ENCODE measurements around the gene MAP3K3.

The MAP3K3 gene

DNA sequence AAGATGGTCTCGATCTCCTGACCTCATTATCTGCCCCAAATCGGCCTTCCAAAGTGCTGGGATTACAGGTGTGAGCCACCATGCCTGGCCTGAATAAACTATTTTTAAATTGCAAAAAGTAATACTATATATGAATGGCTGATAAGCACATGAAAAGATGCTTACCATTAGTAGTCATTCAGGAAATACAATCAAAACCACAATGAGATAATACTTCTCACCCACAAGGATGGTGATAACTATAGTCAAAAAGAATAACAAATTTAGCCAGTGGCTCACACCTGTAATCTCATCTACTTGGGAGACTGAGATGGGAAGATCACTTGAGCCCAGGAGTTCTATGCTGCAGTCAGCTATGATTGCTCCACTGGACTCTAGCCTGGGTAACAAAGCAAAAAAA is 23.9 kb upstream of the MAP3K3 start:
- peaks cover 21% of the 10 kb centered on the region for H3K4me1 ChIP-seq (ENCODE audit: insufficient read depth, low read length)
- H3K4me3 ChIP-seq (ENCODE audit: low read depth in 1 of 2, low read length in 2 of 2), result no peak overlapping the region
- no peaks in the 10 kb centered on the region for H3K27me3 ChIP-seq (ENCODE audit: control insufficient read depth in 1 of 2, insufficient read depth in 2 of 2, low read length in 2 of 2)
- no peak overlapping the region for H3K9ac ChIP-seq (ENCODE audit: low read length)
- H3K9me3 ChIP-seq (ENCODE audit: low read length), result no peaks in the 10 kb centered on the region
- H3K36me3 ChIP-seq (ENCODE audit: insufficient read depth, low read length), result no peaks in the 10 kb centered on the region
- no peak overlapping the region for H3K27ac ChIP-seq (ENCODE audit: low read depth, low read length)

DNA sequence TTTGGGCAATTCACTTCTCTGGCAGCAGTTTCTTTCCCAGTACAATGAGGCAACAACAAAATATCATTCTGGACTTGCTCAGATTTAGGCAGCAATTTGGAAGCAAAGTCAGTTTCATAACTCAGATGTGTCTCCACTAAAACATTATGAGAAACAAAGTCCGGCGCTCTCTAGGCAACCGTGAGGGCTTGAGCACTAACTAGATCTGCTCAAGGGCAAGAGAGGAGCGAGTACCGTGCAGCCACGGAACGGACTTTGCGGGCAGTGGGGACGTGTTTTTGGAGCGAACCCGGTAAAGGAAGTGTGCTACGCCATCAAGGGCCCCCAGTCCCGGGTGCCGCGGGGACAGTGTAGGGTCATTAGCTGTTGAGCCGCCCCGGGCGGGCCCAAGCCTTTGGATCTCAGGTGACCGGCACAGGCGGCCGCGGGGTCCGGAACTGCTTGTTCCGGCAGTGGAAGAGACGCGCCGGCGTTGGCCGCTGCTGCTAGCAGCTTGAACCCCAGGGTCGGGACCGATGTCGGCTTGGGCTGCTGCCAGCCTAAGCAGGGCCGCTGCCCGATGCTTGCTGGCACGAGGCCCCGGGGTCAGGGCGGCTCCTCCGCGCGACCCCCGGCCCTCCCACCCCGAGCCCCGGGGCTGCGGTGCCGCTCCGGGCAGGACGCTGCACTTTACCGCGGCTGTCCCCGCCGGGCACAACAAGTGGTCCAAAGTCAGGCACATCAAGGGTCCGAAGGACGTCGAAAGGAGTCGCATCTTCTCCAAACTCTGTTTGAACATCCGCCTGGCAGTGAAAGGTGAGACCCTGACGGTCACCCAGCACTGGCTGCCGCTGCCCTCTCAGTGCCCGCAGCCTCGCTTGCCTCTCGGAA is 21.4 kb upstream of the MAP3K3 start, which contains the start of gene TACO1:
Gene TACO1, plus strand, starts transcription at position 327 of the 870 bp plus-strand sequence. Its CDS starts 189 bp downstream, at position 516.
- peak within 1 kb of the TSS; percentile 61 to 84 for H3K4me3 ChIP-seq (ENCODE audit: low read depth in 1 of 2, low read length in 2 of 2)
- peak within 1 kb of the TSS; percentile 39 for H3K27ac ChIP-seq (ENCODE audit: low read depth, low read length)
- H3K27me3 ChIP-seq (ENCODE audit: control insufficient read depth in 1 of 2, insufficient read depth in 2 of 2, low read length in 2 of 2), result no peaks in the 10 kb centered on the region
- peak within 1 kb of the TSS; percentile 75 for H3K9ac ChIP-seq (ENCODE audit: low read length)
- peaks cover 21% of the 10 kb centered on the region for H3K4me1 ChIP-seq (ENCODE audit: insufficient read depth, low read length)
- no peaks in the 10 kb centered on the region for H3K9me3 ChIP-seq (ENCODE audit: low read length)
- H3K36me3 ChIP-seq (ENCODE audit: insufficient read depth, low read length), result peaks cover 17% of the 10 kb centered on the region

DNA sequence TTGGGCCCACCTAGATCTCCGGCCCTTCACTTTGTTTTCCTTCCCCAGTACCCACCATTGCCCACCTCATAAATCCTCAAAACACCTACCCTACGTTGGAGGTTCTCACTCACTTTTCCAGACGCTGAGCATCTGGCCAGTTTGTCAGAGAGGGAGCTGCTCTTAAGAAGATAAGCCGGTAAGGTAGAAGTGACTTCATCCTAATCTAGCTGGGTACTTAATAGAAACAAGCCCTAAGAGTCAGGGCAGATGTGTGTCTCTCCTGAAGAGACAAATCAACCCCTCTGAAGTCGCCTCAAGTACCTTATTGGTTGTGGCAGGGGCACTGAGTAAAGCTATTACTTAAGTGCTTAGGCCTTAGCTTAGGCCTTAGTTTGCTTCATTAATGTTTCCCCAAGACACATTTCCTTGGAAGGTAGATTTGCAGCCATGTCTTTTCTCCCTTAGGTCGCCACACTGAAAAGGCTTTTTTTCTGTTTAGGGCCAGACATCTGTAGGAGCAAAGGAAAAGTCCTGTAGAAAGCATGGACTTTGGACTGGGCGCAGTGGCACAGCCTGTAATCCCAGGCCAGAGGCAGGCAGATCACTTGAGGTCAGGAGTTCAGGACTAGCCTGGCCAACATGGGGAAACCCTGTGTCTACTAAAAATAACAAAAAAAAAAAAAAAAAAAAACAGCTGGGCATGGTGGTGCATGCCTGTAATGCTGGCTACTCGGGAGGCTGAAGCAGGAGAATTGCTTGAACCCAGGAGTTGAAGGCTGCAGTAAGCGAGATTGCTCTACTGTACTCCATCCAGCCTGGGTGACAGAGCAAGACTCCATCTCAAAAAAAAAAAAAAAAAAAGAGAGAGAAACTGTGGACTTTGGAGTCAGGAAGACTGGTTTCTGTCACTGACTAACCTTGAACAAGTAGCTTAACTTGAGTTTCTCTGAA is 20.5 kb upstream of the MAP3K3 start:
- H3K4me3 ChIP-seq (ENCODE audit: low read depth in 1 of 2, low read length in 2 of 2), result peak overlapping the region; percentile 61 to 84
- no peaks in the 10 kb centered on the region for H3K27me3 ChIP-seq (ENCODE audit: control insufficient read depth in 1 of 2, insufficient read depth in 2 of 2, low read length in 2 of 2)
- peak overlapping the region; percentile 75 for H3K9ac ChIP-seq (ENCODE audit: low read length)
- peak overlapping the region; percentile 39 for H3K27ac ChIP-seq (ENCODE audit: low read depth, low read length)
- peaks cover 23% of the 10 kb centered on the region for H3K36me3 ChIP-seq (ENCODE audit: insufficient read depth, low read length)
- H3K9me3 ChIP-seq (ENCODE audit: low read length), result no peaks in the 10 kb centered on the region
- H3K4me1 ChIP-seq (ENCODE audit: insufficient read depth, low read length), result peaks cover 21% of the 10 kb centered on the region

DNA sequence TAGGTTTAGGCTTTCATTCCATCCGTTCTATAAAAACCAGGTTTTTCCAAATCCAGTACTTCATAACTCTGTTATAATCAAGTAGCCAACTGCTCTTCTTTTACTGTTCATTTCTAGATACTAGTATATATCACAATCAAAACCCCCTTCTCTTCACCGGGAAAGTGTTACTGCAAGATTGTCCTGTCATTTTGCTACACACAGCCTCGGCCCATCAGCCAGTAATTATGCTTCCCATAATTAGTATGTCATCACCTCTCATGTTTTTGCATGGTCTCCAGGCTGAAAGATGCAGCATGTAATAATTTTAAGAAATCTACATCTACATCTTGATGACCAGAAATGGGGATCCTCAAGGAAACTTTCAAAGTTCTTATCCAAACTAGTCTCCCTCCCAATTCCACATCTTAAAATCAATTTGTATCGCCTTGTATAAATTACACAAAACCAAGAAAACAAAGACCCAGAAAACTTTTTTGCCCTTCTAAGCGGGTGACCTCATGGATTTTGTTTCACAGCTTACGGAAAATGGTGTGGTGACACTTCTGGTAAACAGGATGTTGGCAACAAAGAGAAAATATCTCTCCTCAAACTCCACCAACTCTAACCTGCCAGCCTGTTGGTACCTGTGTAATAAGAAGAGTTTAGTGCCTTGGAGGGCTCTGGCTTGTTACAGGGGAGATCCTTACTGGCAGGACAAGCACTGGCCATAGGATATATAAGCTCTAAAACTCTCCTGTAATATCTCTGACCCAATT is 12.2 kb upstream of the MAP3K3 start:
- Histone ChIP-seq H3K9me3 (ENCODE audit: low read length) (no peaks in the 10 kb centered on the region), H3K36me3 (ENCODE audit: insufficient read depth, low read length) (peaks cover 36% of the 10 kb centered on the region), H3K4me1 (ENCODE audit: insufficient read depth, low read length) (no peaks in the 10 kb centered on the region), H3K9ac (ENCODE audit: low read length) (no peak overlapping the region), H3K27ac (ENCODE audit: low read depth, low read length) (no peak overlapping the region), H3K4me3 (ENCODE audit: low read depth in 1 of 2, low read length in 2 of 2) (no peak overlapping the region), H3K27me3 (ENCODE audit: control insufficient read depth in 1 of 2, insufficient read depth in 2 of 2, low read length in 2 of 2) (no peaks in the 10 kb centered on the region)

DNA sequence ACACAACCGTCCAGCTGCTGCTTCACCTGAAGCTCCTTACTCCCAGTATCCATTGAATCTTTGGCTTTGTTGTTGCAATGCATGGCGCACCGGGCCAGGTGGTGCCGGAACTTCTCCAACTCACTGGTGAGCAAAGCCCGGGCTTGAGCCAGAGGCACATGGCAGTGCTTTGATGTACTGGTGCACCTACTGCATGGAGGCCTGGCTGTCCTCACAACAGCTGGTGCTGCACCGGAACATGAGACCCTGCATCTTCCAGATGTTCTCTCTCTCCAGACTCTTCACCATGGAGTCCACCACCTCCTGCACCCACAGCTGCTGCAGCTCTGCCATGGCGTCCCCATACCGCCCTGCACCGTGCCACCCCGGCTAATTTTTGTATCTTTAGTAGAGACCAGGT is 11.4 kb upstream of the MAP3K3 start:
- Histone ChIP-seq H3K27me3 (ENCODE audit: control insufficient read depth in 1 of 2, insufficient read depth in 2 of 2, low read length in 2 of 2) (no peaks in the 10 kb centered on the region), H3K9ac (ENCODE audit: low read length) (no peak overlapping the region), H3K36me3 (ENCODE audit: insufficient read depth, low read length) (peaks cover 28% of the 10 kb centered on the region), H3K4me3 (ENCODE audit: low read depth in 1 of 2, low read length in 2 of 2) (no peak overlapping the region), H3K27ac (ENCODE audit: low read depth, low read length) (no peak overlapping the region), H3K9me3 (ENCODE audit: low read length) (no peaks in the 10 kb centered on the region), H3K4me1 (ENCODE audit: insufficient read depth, low read length) (no peaks in the 10 kb centered on the region)

DNA sequence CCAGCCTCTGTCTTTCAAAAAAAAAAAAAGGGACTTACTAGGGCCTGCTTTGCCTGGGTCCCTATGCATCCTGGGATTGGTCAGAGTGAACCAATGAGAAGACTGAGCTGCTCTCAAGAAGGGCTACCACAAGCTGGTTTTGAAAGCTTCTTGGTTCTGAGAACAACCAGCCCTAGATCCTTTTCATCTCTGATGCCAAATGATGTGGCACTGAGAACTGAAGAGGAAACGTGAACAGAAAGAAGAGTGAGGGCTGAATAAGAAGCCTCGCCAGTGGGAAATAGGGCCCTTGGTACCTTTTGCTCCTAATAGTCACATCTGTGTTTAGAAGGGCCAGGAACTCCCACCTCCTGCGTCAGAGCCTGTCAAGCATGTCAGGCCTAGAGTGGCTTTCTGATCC is 10.9 kb upstream of the MAP3K3 start:
- Histone ChIP-seq H3K27me3 (ENCODE audit: control insufficient read depth in 1 of 2, insufficient read depth in 2 of 2, low read length in 2 of 2) (no peaks in the 10 kb centered on the region), H3K9ac (ENCODE audit: low read length) (no peak overlapping the region), H3K27ac (ENCODE audit: low read depth, low read length) (no peak overlapping the region), H3K4me1 (ENCODE audit: insufficient read depth, low read length) (no peaks in the 10 kb centered on the region), H3K9me3 (ENCODE audit: low read length) (no peaks in the 10 kb centered on the region), H3K4me3 (ENCODE audit: low read depth in 1 of 2, low read length in 2 of 2) (no peak overlapping the region), H3K36me3 (ENCODE audit: insufficient read depth, low read length) (peaks cover 23% of the 10 kb centered on the region)

DNA sequence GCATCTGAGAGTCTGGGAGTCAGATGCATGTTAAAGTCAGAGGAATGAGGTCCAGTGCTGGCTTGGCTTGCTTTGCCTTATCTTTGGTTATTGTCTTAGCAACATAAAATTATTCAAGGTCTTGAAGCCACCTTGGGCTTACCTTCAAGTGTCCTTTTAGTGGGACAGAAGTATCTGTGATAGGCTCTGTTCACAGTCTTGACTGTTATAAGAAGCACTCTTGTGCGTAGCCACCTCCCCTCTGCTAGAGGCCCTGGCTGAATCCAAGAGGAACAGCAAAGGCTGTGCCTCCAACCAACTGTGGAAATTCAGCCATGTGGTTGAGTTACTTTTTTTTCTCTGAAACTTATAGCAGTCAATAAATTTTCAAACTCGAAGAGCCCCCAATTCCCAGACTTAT is 8.6 kb upstream of the MAP3K3 start:
- Histone ChIP-seq H3K9ac (ENCODE audit: low read length) (no peak overlapping the region), H3K9me3 (ENCODE audit: low read length) (no peaks in the 10 kb centered on the region), H3K27me3 (ENCODE audit: control insufficient read depth in 1 of 2, insufficient read depth in 2 of 2, low read length in 2 of 2) (no peaks in the 10 kb centered on the region), H3K4me3 (ENCODE audit: low read depth in 1 of 2, low read length in 2 of 2) (no peak overlapping the region), H3K36me3 (ENCODE audit: insufficient read depth, low read length) (peaks cover 3% of the 10 kb centered on the region), H3K27ac (ENCODE audit: low read depth, low read length) (no peak overlapping the region), H3K4me1 (ENCODE audit: insufficient read depth, low read length) (no peaks in the 10 kb centered on the region)

DNA sequence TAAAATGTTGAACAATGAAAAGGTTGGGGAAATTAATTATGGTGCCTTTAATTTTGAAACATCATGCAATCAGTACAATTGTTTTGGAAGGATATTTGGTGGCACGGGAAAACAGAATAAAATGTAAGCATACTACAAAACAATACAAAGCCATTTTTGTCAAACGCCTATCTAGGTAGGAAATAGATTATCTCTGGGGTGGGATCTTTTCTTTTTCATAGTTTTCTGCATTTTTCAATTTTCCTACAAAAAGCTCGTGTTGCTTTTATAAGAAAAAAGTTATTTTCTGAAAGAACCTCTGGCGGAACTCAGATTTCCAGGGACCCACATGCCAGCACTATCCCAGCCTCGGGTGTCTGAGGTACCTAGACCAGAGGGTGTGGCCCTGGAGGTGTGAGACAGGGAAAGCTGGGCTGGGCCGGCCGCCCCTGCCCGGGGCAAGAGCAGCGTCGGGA is 961 bp upstream of the MAP3K3 start:
- Histone ChIP-seq H3K9ac (ENCODE audit: low read length) (no peak overlapping the region), H3K4me3 (ENCODE audit: low read depth in 1 of 2, low read length in 2 of 2) (peak overlapping the region; percentile 51 to 59), H3K4me1 (ENCODE audit: insufficient read depth, low read length) (peaks cover 30% of the 10 kb centered on the region), H3K9me3 (ENCODE audit: low read length) (no peaks in the 10 kb centered on the region), H3K27ac (ENCODE audit: low read depth, low read length) (peak overlapping the region; percentile 57), H3K27me3 (ENCODE audit: control insufficient read depth in 1 of 2, insufficient read depth in 2 of 2, low read length in 2 of 2) (no peaks in the 10 kb centered on the region), H3K36me3 (ENCODE audit: insufficient read depth, low read length) (no peaks in the 10 kb centered on the region)

DNA sequence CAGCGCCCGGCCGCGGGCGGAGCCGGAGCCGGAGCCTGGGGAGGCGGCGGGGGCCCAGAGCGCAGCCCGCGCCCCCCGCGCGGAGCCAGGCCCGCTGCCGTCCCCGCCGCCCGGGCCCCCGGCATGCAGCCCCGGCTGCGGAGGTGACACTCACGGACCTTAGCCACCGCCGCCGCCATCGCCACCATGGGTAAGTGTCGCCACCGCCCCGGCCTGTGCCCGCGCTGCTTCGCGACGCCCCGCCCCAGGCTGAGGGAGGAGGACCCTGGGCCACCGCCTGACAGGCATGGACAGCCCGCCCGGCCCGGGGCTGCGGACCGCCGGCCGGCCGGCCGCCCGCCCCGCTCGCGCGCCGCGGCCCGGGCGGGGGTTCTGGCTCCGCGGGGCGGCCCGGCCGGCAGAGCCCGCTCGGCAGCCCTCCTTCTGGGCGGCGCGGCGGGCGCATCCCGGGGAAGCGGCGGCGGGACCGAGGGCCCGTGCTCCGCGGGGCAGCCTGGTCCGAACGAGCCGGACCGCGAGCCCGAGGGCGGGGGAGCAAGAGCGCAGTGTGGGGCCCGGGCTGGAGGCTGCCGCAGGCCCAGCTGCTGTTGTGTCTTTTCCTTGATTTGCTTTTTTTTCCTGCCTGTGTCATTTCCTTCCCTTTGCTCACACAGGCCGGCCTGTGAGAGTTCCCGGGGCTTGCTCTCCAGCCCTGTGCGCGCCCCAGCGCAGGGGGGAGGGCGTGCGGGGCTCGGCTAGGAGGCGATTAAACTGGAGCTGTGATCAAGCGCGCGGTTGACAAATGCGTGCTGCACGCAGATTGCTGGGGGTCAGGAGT is 565 bp downstream of the MAP3K3 start:
- Histone ChIP-seq H3K27ac (ENCODE audit: low read depth, low read length) (peak overlapping the region; percentile 89), H3K27me3 (ENCODE audit: control insufficient read depth in 1 of 2, insufficient read depth in 2 of 2, low read length in 2 of 2) (no peaks in the 10 kb centered on the region), H3K36me3 (ENCODE audit: insufficient read depth, low read length) (no peaks in the 10 kb centered on the region), H3K4me1 (ENCODE audit: insufficient read depth, low read length) (peaks cover 42% of the 10 kb centered on the region), H3K9ac (ENCODE audit: low read length) (peak overlapping the region; percentile 22), H3K4me3 (ENCODE audit: low read depth in 1 of 2, low read length in 2 of 2) (peak overlapping the region; percentile 62 to 72), H3K9me3 (ENCODE audit: low read length) (no peaks in the 10 kb centered on the region)

DNA sequence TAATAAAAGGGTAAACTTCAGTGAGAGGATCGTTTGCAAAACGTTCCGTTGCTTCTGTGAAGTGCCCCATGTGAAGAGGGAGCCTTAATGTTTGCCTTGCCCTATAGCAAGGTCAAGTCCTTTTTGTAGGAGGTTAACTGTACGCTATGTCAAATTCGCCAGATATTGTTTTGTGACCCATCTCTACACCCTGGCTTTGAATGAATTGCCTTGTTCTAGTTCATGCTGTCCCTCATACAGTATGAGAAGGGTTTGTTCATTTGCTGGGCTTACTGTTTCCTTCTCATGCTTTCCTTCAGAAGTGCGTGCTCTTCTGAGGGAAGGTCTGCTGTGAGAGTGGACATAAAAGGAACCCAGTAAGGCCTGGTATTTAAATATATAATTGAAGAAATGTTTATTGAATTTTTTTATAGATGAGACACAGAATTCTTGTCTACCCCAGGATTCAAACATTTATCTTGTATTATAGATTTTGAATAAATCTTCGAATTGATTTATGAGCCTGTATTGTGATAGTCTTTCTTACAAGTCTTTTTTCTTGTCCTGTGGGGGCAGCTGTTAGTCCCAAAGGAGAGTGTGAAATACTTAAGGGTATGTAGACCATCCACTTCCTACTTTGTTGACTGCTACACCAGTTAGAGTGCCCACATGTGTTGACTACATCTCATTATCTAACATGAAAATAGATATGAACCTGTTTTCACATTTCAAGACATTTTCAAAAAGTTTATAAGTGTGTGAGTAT is 1.7 kb downstream of the MAP3K3 start:
- no peaks in the 10 kb centered on the region for H3K9me3 ChIP-seq (ENCODE audit: low read length)
- peak overlapping the region; percentile 22 for H3K9ac ChIP-seq (ENCODE audit: low read length)
- peak overlapping the region in 1 of 2 donors; percentile 72 for H3K4me3 ChIP-seq (ENCODE audit: low read depth in 1 of 2, low read length in 2 of 2)
- H3K4me1 ChIP-seq (ENCODE audit: insufficient read depth, low read length), result peaks cover 42% of the 10 kb centered on the region
- H3K27ac ChIP-seq (ENCODE audit: low read depth, low read length), result peak overlapping the region; percentile 89
- H3K36me3 ChIP-seq (ENCODE audit: insufficient read depth, low read length), result no peaks in the 10 kb centered on the region
- no peaks in the 10 kb centered on the region for H3K27me3 ChIP-seq (ENCODE audit: control insufficient read depth in 1 of 2, insufficient read depth in 2 of 2, low read length in 2 of 2)
